Neutrophil (primary cell): ENCODE measurements around the gene FBXO45.
"Not testable (repeated sequence)": the region's sequence is repeated elsewhere in the genome, so short reads cannot be mapped to it uniquely, and the experiment has no call there.

Experiments used
- H3K27ac ChIP-seq: fragments of 200-600 bp; sonication (generic); 2 replicates; pipeline ENCODE4 v1.5.1; 2016; ENCODE audit warnings: mild to moderate bottlenecking, moderate library complexity
- H3K27me3 ChIP-seq: fragments of 200-600 bp; sonication (generic); 2 replicates; pipeline ENCODE4 v1.6.0; 2016; ENCODE audit warnings: mild to moderate bottlenecking
- H3K36me3 ChIP-seq: fragments of 200-600 bp; sonication (generic); 2 replicates; pipeline ENCODE4 v1.5.1; 2017
- H3K4me1 ChIP-seq, 2 experiments: fragments of 200-600 bp in 1 of 2; sonication (generic) in 1 of 2; 1 replicate in 1 of 2; 2 replicates in 1 of 2; pipeline versions ENCODE4 v1.5.1 to v1.6.1; 2013 to 2016; ENCODE audit warnings: low read depth in 1 of 2, low read length in 1 of 2, mild to moderate bottlenecking in 1 of 2, moderate library complexity in 1 of 2; ENCODE audit not compliant: control insufficient read depth in 1 of 2, insufficient read depth in 1 of 2
- H3K4me3 ChIP-seq, 2 experiments: fragments of 200-600 bp in 1 of 2; sonication (generic) in 1 of 2; 1 replicate in 1 of 2; 2 replicates in 1 of 2; pipeline ENCODE4 v1.5.1; 2013 to 2016; ENCODE audit warnings: low read depth in 1 of 2, low read length in 1 of 2, mild to moderate bottlenecking in 1 of 2, moderate library complexity in 1 of 2
- H3K9me3 ChIP-seq: fragments of 200-600 bp; sonication (generic); 2 replicates; pipeline ENCODE4 v1.5.1; 2016
- TF ChIP-seq, protein P1 (sequence below): fragments of 200-600 bp; sonication (generic); IDR thresholded peaks from 2 replicates; pipeline ENCODE4 v1.5.1; 2016; ENCODE audit warnings: antibody characterized with exemption

FBXO45 gene

DNA sequence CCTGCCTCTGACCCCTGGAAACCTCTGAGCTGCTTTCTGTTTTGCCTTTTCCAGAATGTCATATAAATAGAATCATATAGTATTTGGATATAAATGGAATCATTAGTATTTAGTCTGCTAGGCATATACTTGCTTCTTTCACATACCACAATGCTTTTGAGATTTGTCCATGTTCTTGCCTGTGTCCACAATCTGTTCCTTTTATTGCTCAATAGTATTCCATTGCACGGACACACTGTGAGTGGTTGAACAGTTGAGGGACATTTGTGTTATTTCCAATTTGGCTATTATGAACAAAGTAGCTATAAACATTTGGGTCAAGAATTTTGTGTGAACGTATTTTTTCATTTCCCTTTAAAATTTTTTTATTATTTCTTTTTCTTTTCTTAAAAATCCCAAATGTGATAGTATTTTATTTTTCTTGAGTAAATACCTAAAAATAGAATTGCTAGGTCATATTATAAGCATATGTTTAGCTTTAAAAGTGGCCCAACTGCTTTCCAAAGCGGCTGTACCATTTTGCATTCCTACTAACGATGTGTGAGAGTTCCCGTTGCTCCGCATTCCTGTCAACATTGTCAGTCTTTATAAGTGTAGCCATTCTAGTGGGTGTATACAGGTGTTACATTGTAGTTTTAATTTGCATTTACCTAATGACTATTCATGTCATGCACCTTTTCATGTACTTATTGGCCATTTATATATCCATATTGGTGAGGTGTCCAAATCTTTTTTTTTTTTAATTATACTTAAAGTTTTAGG lies 26.6 kb upstream of the FBXO45 start:
- no peaks in the 10 kb centered on the region for H3K36me3 ChIP-seq
- no peak overlapping the region for H3K4me3 ChIP-seq
- H3K4me1 ChIP-seq = peaks cover 0 to 3% of the 10 kb centered on the region in 2 experiments
- H3K27me3 ChIP-seq = no peaks in the 10 kb centered on the region
- H3K9me3 ChIP-seq = no peaks in the 10 kb centered on the region
- TF ChIP-seq, protein P1, sequence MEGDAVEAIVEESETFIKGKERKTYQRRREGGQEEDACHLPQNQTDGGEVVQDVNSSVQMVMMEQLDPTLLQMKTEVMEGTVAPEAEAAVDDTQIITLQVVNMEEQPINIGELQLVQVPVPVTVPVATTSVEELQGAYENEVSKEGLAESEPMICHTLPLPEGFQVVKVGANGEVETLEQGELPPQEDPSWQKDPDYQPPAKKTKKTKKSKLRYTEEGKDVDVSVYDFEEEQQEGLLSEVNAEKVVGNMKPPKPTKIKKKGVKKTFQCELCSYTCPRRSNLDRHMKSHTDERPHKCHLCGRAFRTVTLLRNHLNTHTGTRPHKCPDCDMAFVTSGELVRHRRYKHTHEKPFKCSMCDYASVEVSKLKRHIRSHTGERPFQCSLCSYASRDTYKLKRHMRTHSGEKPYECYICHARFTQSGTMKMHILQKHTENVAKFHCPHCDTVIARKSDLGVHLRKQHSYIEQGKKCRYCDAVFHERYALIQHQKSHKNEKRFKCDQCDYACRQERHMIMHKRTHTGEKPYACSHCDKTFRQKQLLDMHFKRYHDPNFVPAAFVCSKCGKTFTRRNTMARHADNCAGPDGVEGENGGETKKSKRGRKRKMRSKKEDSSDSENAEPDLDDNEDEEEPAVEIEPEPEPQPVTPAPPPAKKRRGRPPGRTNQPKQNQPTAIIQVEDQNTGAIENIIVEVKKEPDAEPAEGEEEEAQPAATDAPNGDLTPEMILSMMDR = no peak
- no peak overlapping the region for H3K27ac ChIP-seq

DNA sequence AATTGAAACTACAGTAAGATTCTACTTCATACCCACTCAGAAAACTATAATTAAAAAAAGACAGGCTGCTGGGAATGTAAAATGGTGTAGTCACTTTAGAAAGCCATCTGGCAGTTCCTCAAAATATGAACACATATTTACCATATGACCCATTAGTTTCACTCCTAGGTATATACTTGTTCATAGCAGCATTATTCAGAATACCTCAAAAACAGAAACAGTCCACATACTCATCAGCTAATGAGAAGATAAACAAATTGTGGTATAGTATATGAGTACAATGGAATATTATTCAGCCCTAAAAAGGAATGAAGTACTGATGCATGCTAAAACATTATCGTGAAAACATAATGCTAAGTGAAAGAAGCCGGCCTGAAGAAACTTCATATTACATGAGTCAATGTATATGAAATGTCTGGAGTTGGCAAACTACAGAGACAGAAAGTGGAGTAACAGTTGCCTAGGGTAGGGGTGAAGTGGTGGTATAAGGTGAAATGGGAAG lies 23.9 kb upstream of the FBXO45 start:
- no peak overlapping the region for H3K27ac ChIP-seq
- H3K36me3 ChIP-seq = no peaks in the 10 kb centered on the region
- H3K4me3 ChIP-seq = no peak overlapping the region
- no peaks in the 10 kb centered on the region for H3K4me1 ChIP-seq
- H3K27me3 ChIP-seq = no peaks in the 10 kb centered on the region
- TF ChIP-seq, protein P1 = no peak
- H3K9me3 ChIP-seq = no peaks in the 10 kb centered on the region

DNA sequence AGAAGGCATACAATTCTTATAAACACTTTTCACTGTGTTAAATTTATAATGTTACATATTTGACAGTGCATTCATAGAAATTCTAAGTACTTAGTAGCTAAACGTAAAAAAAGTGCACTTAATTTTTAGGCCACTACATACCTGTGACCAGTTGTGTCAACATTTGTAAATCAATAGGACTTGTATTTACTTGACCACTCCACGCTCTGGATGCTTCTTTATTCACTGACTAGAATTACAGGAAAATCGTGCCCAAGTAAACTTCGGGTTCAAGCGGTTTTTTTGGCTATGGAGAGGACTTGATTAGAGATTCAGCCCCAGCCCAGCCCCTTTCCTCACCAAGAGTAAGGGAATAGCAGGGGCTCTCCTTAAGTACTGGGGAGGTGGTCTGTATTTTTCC lies 21.9 kb upstream of the FBXO45 start:
- TF ChIP-seq, protein P1 = no peak
- no peaks in the 10 kb centered on the region for H3K27me3 ChIP-seq
- no peaks in the 10 kb centered on the region for H3K9me3 ChIP-seq
- no peaks in the 10 kb centered on the region for H3K36me3 ChIP-seq
- no peak overlapping the region for H3K4me3 ChIP-seq
- H3K4me1 ChIP-seq = no peaks in the 10 kb centered on the region
- H3K27ac ChIP-seq = no peak overlapping the region

DNA sequence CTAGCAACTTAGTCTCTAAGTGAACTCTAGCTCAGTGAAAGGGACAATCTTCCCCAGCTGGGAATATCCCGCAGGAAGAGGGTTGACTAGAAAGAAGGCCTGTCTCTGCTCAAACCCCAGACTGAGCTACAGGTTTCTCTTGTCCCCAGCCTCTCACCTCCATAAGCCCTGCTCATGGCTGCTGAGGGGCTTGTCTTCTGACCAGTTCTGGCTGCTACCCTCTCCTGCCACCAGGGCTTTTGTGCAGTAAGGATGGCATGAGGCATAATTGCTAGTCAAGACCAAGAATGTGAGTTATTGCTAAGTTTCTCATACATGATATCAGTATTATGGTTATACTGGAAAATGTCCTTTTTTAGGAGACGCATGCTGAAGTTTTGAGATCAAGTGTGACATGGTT lies 21.4 kb upstream of the FBXO45 start:
- TF ChIP-seq, protein P1 = no peak

DNA sequence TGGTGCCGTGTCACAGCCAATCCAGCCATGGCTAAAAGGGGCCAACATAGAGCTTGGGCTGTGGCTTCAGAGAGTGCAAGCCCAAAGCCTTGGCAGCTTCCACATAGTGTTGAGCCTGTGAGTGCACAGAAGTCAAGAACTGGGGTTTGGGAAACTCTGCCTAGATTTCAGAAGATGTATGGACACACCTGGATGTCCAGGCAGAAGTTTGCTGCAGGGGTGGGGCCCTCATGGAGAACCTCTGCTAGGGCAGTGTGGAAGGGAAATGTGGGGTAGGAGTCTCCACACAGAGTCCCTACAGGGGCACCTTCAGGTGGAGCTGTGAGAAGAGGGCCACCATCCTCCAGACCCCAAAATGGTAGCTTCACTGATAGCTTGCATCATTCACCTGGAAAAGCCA lies 19.1 kb upstream of the FBXO45 start:
- not testable (repeated sequence) for H3K27me3 ChIP-seq, H3K9me3 ChIP-seq, H3K4me3 ChIP-seq, H3K27ac ChIP-seq, H3K36me3 ChIP-seq
- peaks cover 9 to 13% of the 10 kb centered on the region in 2 experiments for H3K4me1 ChIP-seq

More for the DNA sequence above, 21.4 kb upstream of the FBXO45 start:
- Histone ChIP-seq H3K27me3 (no peaks in the 10 kb centered on the region), H3K4me1 (no peaks in the 10 kb centered on the region), H3K36me3 (no peaks in the 10 kb centered on the region), H3K27ac (no peak overlapping the region), H3K9me3 (no peaks in the 10 kb centered on the region), H3K4me3 (no peak overlapping the region)

DNA sequence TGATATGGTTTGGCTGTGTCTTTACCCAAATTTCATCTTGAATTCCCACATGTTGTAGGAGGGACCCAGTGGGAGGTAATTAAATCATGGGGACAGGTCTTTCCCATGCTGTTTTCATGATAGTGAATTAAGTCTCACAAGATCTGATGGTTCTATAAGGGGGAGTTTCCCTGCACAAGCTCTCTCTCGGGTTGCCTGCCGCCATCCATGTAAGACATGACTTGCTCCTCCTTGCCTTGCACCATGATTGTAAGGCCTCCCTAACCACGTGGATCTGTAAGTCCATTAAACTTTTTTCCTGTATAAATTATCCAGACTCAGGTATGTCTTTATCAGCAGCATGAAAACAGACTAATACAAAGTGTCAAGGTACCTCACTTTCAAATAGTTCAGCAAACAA lies 18.3 kb upstream of the FBXO45 start:
- peaks cover 18 to 21% of the 10 kb centered on the region in 2 experiments for H3K4me1 ChIP-seq
- H3K9me3 ChIP-seq, H3K27me3 ChIP-seq: not testable (repeated sequence)

More for the DNA sequence above, 18.3 kb upstream of the FBXO45 start:
- H3K36me3 ChIP-seq, H3K27ac ChIP-seq, H3K4me3 ChIP-seq: not testable (repeated sequence)
